ENCODE measurements around the gene CTNNA3.

CTNNA3 gene

GRCh38 chr10:67306588-67307205 is 389.3 kb downstream of the CTNNA3 start:
- DNase-seq = no peak

GRCh38 chr10:67302701-67303100 is 393.3 kb downstream of the CTNNA3 start:
- DNase-seq = no peak

GRCh38 chr10:67299761-67300160 is 396.2 kb downstream of the CTNNA3 start:
- no peak for DNase-seq

DNA sequence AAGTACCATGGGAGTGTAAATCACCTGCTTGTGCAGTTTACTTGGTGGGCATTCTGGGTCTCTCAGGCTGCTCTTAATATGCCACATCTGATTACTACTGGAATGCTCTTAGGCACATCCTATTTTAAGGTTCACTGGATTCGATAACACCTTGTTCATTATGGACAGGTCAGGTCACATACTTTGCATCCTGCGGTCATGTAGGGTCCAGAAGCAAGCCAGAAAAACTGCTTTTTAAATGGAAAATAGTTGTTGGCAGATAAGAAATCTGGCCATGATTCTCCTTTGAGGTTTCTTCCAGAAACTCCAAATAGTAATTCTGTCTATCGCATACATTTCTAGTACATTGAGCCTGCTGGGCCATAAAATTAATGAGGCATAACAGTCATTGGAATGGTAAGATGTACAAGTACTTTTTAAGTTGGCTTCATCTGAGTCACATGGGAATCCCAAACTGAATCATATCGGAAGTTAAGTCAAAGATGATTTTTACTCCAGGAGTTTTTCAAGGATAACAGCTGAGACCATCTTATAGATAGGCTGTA is 398.3 kb downstream of the CTNNA3 start:
- DNase-seq = no peak

DNA sequence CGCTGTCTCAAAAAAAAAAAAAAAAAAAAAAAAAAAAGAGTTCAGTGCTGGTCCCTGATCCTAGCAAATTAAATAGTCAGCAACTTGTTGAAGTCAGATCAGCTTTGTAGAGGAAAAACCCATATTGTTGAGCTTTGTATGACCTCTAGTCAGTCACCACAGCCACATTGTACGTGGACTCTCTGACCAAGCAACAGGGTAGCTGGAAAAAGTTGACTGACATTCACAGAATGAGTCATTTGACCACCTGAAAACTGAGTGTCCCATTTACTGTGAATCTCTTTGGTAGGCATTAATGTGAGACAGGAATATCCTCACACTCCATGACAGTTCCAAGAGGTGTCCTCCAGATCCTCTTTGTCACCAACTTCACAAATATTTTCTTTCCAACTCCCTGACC is 399.1 kb downstream of the CTNNA3 start:
- no peak for DNase-seq

DNA sequence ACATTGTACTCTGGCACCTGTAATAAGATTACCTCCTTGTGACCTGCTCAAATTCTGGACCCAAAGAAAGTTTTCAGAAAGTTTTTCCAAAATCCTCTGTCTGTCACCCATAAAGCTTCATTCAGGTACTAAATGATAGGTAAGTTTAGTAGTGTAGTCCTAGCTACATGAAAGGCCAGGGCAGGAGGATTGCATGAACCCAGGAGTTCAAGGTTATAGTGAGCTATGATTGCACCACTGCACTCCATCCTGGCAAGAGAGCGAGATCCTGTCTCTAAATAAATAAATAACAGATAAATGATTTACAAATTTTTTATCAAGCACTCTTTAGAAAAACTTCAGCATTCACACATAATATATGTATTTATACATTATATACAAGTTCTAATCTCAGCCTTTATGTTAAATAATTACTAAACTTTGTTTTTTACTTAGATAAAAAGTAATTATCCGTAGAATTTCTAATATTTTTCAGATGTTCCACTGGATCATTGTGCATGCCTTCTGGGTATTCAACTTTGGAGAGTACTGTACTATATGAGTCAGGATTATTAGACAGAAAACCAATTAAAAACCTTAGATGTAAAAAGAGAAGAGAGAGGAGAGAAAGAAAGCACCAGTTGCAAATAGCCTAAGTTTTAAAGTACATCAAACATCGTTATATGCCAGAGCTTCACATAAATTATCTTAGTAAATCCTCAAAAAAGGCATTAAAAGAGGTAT is 407.1 kb downstream of the CTNNA3 start:
- no peak for DNase-seq

DNA sequence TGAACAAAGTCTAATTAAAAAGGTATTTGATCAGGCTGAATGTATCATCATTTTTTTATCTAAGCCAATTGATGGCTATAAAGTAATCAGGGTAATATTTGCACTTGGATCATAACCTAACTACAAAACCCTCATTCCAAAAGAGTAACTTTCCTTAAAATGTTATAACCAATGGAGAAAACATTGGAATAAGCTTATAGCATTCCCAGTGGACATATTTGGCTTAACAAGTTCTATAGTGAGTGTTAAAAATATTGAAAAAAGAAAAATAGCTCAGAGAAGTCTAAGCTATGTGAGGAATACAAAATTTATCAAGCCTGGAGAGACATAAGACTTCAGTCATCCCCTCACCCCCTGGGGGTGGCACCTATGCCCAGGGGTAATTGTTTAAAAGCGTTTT is 411.4 kb downstream of the CTNNA3 start:
- DNase-seq = no peak

GRCh38 chr10:67282871-67283270 is 413.1 kb downstream of the CTNNA3 start:
- no peak for DNase-seq

DNA sequence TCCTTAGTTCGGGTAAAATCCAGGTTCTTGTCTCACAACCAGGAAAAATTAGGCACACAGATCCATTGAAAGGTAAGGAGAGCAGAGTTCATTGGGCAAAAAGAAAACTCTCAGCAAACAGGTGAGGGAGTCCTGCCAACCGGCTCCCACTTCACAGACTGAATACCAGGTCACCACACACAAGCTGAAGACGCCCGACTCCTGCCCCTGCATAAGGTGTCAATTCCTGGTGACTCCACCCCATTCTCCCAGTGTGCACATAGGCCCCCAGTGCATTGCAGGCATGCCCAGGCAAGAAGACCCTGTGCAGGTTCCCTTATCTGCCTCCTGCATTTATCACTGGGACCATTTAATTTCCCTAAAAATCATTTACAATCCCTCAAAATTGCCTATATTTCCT is 415.6 kb downstream of the CTNNA3 start:
- no peak for DNase-seq

GRCh38 chr10:67277402-67277801 is 418.6 kb downstream of the CTNNA3 start:
- no peak for DNase-seq

DNA sequence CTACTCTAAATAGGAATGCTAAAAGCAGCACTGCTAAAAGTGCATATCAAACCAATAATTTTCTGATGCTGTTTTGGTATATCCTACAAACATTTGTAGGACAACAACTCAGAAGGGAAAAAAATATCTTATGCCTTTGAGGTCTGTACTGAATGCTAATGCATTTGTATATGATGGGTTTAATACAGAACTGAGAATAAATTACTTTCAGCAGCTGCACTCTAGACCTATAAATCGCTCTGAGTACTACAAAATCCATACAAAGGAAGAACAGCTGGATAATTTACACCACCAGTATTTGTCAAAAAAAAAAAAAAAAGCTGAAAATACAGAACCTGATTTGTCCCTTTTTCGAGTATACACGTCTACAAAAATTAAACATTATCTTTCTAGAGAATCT is 426.2 kb downstream of the CTNNA3 start:
- DNase-seq = no peak

- DNase-seq = no peak
Observed at GRCh38 chr10:67268146-67268545, 427.8 kb downstream of the CTNNA3 start.

- DNase-seq = no peak
Observed at GRCh38 chr10:67262675-67263074, 433.3 kb downstream of the CTNNA3 start.

GRCh38 chr10:67261300-67261797 is 434.6 kb downstream of the CTNNA3 start:
- DNase-seq = no peak

DNA sequence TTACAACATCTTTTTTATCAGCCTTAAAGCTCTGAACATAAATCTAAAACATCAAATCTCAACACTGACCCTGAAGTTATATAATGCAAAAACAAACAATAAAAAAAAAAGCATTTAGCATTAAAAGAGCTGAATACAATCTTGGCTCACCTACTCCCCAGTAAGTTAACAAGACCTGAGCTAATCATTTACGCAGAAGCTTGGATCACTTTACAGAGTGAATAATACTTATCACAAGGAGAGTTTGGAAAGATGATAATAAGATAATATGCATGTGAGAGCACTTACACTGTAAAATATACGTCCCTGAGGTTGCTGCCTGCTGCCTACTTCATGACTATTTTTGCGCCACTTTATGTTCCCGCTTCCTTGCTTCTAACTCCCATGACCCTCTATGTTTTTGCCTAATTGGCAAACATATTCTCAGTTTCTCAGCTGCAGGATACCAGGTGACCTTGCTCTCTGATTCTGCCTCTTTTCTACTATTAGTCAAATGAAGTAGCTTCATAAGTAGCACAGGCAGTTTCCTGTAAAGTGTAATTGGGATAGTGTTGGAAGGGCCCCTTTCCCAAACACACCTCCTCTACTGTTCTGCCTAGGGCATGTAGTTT is 436.6 kb downstream of the CTNNA3 start:
- DNase-seq = no peak

DNA sequence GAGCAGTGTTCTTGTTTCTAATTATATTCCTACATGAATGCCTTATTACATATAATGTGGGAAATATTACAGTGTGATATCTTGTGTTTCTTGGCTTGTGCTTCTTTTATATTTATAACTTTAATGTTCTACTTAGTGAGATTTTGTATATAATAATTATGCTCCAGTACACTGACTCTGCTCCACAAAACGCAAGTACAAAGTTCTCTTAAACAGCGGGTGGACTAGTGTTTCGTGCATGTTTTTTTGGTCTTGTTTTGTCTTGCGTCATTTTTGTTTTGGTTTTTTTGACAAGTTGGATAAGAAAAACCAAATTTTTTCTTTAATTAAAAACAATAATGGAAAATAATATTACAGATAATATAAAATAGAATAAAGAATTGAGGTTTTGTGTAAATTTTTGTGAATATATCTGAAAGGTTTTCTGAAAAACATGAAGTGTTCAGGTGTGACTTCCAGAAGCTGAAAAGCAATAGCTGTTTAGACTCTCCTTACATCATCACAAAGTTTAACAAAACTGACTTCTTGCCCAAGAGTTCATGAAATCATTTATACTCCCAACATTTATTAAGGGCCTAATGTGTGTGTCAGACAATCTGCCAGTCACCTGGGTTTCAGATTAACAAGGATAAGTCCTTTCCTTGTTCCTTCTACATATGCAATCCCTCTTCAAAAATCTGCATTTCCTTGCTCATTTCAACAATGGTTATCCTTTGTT is 438.4 kb downstream of the CTNNA3 start:
- DNase-seq = no peak

DNA sequence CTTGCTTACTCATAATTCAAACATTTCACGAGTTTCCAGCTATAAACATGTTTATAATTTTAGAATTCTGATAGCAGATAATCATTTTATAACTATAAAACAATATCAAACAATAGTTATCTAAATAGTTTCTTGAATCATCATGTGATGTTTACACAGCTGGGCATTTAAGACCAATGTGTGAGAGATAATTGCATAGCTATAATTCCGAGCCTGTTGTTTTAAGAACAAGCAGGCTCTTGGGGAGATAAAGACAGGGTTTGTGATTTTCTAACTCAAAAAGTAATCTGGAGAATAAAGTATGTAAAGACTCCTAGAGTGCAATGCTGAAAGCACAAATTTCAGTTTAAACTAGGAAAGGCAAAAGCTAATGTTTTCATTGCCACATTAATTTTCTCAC is 439.0 kb downstream of the CTNNA3 start:
- no peak for DNase-seq

GRCh38 chr10:67250686-67251085 is 445.3 kb downstream of the CTNNA3 start:
- no peak for DNase-seq

DNA sequence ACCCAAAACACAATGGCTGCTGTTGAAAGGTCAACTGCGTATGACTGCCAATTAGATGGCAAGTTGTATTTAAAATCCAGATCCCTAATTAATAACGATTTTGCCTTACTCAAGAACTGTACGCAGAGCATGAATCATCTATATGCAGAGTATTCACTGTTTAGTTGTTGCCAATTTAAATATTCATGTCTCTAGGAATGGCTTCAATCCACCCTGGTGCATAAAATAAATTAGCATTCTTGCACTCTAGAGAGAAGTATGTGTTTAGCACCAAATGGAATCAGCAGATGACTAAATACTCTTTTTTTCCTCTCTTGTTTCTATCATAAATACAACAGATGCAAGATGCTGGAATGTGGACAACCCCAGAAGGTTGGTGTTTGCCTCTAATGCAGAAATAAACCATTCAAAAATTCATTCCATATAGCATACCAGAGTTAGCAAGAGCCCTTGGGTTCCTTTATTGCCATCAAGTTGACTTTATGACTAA is 449.9 kb downstream of the CTNNA3 start:
- no peak for DNase-seq

- DNase-seq = no peak
Observed at GRCh38 chr10:67242528-67242927, 453.5 kb downstream of the CTNNA3 start.

GRCh38 chr10:67241451-67241850 is 454.5 kb downstream of the CTNNA3 start:
- DNase-seq = no peak

- DNase-seq = no peak
Observed at GRCh38 chr10:67239864-67240497, 456.0 kb downstream of the CTNNA3 start.

All from CD4-positive, alpha-beta T cell treated with Interleukin-12 subunit alpha and Interleukin-12 subunit beta, for 1 hour (primary cell).